Left ventricle myocardium superior (tissue), 1 donor: ENCODE results near the gene HPCAL1. TPM values are rescaled to one million over a fixed set of nuclear protein-coding genes. Genes with fewer than 3 reads are reported as not detected.
"Not testable (repeated sequence)": the region's sequence is repeated elsewhere in the genome, so short reads cannot be mapped to it uniquely, and the experiment has no call there.

Experiments
- ATAC-seq: fragments of 200-7000 bp; cut with Tn5 transposase; one replicate; pipeline ENCODE4 v1.9.1; 2020; ENCODE audit warnings: mild to moderate bottlenecking, moderate library complexity
- DNase-seq: peaks from one replicate; pipeline ENCODE4 v3.0.0-alpha.2; 2020
- intact Hi-C: fragments of 100-400 bp; cut with micrococcal nuclease; formaldehyde crosslinking; loops from one replicate; pipeline ENCODE4 v1.11.0; 2022
- long read RNA-seq: library from polyadenylated mRNA; unstranded; transcript quantifications from one replicate; pipeline ENCODE4 v2.0.0, GENCODE V29; 2021
- total RNA-seq: library from RNA; stranded (reverse); fragmentation: NEBNext Ultra II Directional; extraction: Animal tissue kit (Norgen Biotek cat#: 25700); gene quantifications from one replicate; pipeline ENCODE4 v1.2.1, GENCODE V29; 2021
- donor health status: DM: no; HTN: yes; CAD: no; lungs with severe emphysema.

The HPCAL1 gene
- 40.5 TPM for total RNA-seq
- long read RNA-seq, transcript HPCAL1-201 (5 exons, 1,751 nt) = major isoform, 134 of 177 reads
- long read RNA-seq, partial matches to known transcripts = 9 of 177 reads
- long read RNA-seq, other reads (novel, unspliced or antisense) = 34 of 177 reads

GRCh38 chr2:10302479-10303180, at the start of gene HPCAL1:
TSS of gene HPCAL1 (plus strand) at chr2:10302904. CDS start at chr2:10419758, 116,854 bp downstream.
- intact Hi-C loops = no loop called here

DNA sequence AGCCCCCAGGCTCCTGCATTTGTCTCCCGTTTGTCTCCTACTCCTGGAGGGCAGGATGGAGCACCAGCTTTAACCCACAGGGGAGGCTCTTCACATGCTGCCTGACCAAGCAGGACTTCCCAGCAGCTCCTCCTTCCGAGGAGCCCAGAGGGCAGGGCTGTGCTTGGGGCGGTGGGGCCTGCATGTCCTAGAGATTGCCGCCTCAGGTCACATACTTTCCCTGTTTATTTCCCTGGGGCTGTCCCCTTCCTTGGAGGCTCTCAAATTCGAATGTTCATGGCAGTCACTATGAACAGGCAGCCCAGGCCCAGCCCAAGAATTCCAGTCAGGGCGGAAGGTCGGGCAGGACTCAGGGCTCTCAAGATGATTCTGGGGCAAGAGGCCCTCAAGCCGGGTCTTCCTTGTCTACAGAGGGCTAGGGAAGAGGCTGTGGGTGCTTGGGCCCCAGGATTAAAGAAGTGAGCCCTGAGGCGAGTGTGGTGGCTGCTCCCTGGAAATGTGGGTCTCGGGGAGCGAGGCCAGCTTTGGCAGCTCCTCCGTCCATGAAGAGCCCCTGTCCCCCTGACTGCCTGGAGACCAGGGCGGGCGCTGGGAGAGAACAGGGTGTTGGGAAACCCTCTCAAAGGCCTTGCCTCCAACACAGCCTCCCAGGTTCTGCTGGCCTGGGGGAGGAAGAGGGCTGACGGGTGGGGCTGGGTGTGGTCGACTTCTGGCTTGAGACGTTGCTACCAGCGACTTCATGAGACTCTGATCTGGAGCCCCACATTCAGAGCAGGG, 48.9 kb upstream of the HPCAL1 start:
- intact Hi-C loops = no loop called here
- peak; percentile 10 for DNase-seq

More at GRCh38 chr2:10302479-10303180, at the start of gene HPCAL1:
- DNase-seq = peak; percentile 94
- ATAC-seq = peak; percentile 94

DNA sequence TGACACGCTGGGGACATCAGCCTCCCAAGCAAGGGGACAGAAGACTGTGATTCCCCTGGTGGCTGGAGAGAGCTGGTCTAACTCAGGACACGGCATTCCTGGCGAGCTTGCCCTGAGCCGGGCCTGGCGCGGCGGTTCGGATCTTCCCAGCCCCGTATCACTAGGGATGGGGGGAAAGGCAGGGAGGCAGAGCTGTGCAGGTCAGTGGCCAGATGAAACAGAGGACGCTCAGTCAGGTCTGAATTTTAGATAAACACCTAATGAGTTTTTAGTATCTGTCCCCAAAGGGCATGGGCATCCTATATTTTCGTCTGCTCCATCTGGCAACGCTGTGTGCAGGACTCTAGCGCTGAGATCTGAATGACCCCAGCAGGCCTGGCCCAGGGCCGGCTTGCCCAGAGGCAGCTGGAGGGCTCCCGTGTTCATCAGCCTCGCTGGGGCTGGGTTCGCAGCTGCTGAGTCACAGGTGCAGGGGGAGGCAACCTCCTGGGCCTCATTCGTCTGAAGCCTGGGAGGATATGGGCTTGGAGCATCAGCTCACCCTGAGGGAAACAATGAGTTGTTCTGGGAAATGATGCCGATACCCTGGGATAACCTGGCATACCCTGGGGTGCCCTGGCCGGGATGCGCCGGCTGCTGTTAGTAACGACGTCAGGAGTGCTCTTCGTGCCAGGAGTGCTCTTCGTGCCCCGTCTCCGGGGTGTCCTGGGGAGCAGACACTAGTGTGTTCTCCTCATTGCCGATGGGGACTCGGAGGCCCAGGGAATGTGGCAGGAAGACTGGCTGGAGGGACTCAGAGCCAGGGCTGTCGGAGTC, 48.1 kb upstream of the HPCAL1 start:
- intact Hi-C loops = no loop called here
- ATAC-seq (no peak), DNase-seq (peak; percentile 18)

More for the DNA sequence above, 48.9 kb upstream of the HPCAL1 start:
- ATAC-seq = no peak

DNA sequence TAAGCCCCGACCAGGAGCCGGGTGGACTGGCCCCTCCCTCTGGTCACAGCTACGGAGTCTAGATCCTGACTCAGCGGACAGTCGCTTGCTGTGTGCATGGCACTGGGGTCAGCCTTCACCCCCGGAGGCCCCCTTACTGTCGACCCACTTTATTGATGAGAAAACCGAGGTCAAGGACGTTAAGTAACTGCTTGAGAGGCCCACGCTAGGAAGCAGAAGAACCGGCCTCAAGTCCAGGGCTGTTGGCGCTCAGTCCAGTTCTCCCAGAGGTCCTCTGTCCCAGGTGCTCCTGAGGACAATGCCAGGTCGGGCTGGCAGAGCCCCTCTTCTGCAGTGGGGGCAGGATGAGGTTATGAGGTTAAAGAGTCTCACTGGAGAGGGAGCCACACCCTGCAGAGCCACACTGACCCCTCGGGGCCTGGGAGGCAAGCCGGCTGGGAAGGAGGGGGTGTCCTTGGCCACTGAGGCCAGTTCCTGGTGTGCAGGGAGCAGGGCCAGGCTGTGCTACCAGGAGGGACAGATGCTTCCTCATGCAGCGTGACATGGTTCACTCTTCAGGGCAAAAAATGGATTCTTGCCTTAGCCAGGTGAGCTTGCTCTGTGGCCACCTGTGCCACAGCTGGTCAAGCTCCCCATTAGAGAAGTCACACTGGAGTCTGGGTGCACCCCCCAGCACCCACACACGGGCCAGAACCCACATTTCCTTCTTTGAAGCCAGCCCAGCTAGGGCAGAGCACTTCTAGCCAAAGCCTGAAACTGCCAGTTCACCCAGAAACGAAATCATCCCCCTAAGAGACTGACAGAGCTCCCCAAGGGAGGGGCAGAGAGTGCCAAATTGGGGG, 47.3 kb upstream of the HPCAL1 start:
- intact Hi-C loops = no loop called here
- no peak for ATAC-seq
- DNase-seq = peak; percentile 11

DNA sequence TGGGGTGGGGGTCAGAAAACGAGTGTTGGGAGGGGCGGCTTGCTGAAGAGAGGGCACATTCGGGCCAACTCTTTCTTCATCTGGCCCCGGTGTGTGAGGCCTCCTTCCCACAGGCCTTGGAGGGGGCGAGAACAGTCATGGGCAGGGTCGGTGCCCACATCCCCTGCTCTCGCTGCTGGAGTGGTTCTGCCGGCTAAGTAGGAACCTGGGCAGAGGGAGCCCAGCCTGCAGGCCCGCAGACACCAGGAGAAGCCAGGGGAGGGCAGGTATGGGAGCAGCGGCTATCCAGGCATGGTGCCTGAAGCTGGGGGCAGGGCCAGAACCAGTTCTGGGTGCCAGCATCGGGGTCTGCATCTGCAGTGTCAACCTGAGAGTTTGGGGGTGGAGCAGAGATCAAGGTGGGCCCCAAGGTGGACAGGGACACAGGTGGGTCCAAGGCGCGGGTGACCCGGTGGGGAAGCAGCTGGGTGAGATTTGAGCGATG, 46.6 kb upstream of the HPCAL1 start:
- ATAC-seq (no peak), DNase-seq (peak; percentile 10)
- intact Hi-C loops = no loop called here

DNA sequence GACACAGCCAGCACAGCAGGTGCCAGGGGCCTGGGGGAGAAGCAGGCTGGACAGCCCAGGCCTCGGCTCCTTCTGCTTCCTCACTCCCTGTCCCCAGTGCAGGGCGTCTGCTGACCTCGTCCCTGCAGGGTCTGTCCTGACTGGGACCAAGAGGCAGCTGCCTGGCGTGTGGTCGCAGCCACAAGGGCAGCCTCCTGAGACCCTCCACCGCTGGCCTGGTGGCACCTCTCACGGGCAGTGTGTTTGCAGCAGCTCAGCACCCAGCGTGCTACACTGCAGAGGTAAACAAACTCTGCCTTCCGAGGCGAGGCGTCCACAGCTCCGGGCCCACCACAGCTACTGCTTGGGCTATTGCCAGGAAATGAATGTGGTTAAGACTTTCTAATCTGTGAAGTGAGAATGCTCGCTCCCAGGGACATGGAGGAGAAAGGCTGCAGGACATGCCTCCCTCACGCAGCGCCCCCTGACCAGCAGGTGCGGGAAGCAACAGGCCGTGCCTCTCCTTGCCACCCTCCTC, 46.1 kb upstream of the HPCAL1 start:
- DNase-seq (peak; percentile 23), ATAC-seq (no peak)
- intact Hi-C loops = no loop called here

- DNase-seq (no peak), ATAC-seq (no peak)
- intact Hi-C loops = no loop called here
These were observed 45.7 kb upstream of the HPCAL1 start for GRCh38 chr2:10257036-10257435.

DNA sequence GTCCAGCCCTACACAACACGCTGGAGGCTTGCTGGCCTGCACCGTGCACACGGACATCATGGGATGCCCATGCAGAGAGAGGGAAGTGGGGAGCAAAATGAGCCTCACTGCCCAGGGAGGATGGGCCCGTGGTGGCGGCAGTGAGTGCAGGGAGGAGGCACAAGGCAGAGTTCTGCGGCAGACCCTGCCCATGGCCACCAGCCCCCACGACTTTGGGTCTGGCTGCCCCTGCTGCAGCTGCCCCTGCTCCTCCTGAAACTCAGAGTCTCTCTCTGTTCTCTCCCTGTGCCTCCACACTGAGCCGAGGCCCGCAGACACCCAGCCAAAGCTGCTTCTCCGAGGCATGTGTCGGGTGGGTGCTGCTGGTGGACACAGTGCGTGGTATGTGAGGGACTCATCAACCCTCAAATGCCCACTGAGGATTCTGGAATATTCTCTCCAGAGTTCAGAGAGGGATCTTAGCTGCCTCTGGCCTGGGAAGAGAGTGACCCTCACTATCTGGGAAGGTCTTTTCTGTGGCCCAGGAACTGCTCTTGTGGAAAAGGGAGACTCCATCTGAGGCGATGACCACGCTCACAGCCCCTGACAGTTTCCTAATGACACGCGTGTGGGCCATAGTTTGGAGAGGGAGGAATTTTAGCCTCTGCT, 45.1 kb upstream of the HPCAL1 start:
- ATAC-seq (no peak), DNase-seq (peak; percentile 9)
- intact Hi-C loops = no loop called here

- intact Hi-C loops = no loop called here
- peak; percentile 5 for DNase-seq
- no peak for ATAC-seq
These were observed 44.4 kb upstream of the HPCAL1 start for GRCh38 chr2:10258326-10258725.

DNA sequence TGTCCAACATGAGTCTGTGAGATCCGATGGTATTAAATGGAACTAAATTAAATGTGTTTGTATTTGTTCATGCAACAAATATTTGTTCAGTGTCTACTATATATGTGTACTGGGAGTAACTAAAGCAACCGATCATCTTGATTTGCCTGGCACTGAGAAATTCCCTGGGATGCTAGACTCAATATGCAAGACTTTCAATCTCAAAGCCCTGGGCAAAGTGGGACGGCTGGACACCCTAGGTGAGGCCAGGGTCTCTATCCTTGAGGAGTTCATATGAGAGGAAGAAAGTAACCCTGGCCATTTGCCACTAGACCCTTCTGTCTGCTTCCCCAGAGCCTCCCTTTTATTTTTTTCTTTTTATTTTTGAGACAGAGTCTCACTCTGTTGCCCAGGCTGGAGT, 44.0 kb upstream of the HPCAL1 start:
- intact Hi-C loops = no loop called here
- DNase-seq (no peak), ATAC-seq (no peak)

DNA sequence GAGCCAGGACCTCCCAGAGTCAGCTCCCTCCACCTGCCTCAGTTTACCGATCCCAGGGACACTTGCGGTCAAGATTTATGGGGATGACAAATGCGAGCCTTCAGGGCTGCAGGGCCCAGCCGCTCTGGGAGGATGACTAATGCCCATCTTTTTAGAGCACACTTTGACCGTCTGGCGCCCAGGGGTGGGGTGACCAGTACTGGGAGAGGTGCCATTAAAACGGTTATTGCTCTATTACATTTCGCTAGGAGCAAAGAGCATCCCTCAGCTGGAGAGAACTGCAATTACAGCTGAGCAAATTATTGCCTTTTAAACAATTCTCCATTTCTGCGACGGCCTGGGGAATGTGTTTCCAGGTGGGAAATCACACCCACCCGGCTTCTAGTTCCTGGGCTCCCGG, 42.6 kb upstream of the HPCAL1 start:
- intact Hi-C loops = no loop called here
- ATAC-seq (no peak), DNase-seq (peak; percentile 3)

GRCh38 chr2:10263526-10263925, 39.2 kb upstream of the HPCAL1 start:
- intact Hi-C loops, ATAC-seq: not testable (repeated sequence)

DNA sequence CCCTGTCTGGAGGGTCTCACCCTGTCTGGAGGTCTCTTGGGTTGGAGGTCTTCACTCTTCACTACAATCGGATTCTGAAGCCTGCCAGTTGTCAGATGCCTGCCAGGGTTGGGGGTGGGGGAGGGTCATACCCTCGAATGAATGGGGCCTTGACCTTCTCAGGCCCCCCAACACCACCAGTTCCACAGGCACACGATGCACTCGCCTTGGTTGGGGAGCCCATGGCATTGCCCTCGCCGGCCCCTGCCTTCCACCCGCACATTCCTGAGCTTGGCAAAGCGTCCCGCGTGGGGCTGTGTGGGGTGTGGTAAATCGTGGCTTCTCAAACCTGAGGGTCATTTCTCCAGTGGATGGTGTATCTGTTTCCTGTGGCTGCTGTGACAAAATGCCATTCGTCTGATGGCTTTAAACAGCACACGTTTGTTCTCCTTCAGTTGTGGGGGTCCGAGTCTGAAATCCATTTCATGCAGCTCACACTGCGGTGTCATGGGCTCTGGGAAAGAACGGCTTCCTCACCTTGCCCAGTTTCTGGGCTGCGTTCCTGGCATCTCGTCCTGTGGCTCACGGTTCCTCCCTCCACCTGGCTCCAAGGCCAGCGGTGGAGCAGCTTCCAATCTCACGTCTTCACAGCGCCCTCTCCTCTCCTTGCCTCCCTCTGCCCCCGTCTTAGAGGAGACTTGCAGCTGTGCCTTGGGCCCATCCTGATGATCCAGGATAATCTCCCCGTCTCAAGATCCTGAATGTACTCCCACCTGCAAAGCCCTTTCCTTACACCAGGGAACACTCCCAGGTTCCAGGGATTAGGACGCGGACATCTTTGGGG, 38.0 kb upstream of the HPCAL1 start:
- ATAC-seq (no peak), DNase-seq (no peak)
- intact Hi-C loops = no loop called here

More at GRCh38 chr2:10263526-10263925, 39.2 kb upstream of the HPCAL1 start:
- not testable (repeated sequence) for DNase-seq

DNA sequence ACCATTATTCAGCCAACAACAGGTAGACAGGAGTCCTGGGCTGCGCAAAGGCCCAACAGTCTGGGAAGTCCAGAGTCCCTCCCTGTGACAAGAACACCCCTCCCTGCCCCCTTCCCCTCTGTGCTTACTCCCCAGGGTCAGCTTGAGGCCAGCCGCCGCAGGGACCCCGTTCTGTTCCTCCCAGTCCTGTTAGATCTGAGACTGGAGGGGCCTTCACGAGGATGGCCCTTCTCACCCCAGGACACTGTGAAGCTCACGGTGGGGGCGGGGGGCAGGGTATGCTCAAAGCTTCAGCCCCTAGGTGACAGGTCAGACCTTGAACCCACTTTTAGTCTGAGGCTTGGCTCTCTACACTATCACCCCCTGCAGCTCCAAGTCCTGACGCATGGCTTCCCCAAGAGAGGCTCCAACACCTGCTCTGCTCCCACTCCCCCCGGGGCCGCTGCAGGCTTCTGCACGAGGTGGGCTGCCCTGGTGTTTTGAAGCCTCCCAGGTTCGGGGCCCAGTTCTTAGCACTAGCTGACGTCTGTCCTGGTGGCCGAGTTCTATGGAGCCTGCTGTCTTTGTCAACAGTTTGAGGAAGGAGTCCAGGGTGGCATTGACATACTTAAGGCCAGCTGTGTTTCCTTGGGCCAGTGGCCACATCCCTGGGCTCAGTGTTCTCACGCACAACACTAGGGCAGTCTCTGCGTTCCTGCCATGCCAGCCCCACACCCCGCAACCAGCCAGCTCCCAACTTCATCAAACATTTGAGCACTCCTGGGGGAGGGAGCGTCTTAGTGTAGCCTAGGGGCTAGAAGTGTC, 37.2 kb upstream of the HPCAL1 start:
- no peak for DNase-seq
- no peak for ATAC-seq
- intact Hi-C loops = no loop called here

DNA sequence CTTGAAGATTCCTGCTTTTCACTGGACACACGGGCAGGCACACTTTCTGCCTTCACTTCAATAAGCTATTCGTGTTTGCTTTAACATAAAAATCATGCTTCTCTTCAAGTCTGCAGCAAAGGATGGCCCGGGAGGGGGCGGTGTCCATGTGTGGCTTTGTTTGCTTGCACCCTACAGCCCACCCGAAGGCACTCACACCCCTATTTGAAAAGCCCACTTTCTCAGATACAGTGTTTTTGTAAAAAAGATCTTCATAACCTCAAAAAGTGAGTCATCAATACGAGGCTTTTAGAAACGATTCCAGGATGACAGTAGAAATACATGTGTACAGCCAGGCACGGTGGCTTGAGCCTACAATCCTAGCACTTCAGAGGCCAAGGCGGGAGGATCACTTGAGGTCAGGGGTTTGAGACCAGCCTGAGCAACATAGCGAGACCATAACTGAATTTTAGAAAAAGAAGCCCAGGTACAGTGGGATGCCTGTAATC, 36.5 kb upstream of the HPCAL1 start:
- DNase-seq (no peak), ATAC-seq (no peak)
- intact Hi-C loops = no loop called here

DNA sequence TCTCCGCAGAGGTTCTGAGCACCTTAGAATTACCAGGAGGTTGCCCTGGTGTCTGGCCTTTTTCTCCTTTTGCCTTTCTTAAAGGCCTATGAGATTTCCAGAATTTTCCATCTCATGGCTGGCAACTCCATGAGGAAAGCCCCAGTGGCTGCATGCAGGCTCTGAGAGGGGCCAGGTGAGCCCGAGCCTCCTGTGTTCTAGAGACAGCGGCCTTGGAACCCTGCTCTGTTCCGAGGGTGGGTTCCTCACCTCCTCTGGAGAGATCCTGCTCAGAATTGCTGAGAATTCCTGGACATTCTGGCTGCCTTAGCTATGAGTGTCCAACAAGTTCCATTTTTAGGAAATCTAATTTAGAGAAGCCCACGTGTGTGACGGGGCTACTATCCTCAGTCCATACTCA, 35.7 kb upstream of the HPCAL1 start:
- intact Hi-C loops = no loop called here
- ATAC-seq (no peak), DNase-seq (no peak)
